ENCODE results near the gene RTN1. TPM values are rescaled to one million over a fixed set of nuclear protein-coding genes. Genes with fewer than 3 reads are reported as not detected.

Gene RTN1
- total and polyA plus RNA-seq, 2 experiments from 2014 or later: 1.1 TPM

DNA sequence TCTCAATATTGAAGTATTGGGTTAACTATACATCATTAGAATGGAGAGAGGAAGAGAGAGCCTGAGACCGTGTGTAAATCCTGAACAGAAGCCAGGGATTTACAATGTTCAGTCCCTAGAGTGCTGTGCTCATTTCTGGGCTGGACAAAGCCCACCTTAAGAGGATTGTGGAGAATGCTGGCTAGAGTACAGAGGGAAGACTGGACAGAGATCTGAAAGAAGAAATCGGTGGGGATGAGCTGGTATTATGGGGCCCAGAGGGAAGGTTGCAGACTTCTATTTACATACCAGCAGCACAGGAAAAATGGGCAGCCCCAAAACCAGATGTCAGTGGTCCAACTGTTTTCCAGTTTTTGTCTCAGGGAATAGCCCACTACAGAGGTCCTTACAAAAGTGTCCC is 42.3 kb downstream of the RTN1 start:
- DNase-seq (ENCODE audit: low spot score): no peak
- H3K9me2 ChIP-seq (replicated peaks; ENCODE audit: insufficient read depth): no peaks in the 10 kb centered on the region

DNA sequence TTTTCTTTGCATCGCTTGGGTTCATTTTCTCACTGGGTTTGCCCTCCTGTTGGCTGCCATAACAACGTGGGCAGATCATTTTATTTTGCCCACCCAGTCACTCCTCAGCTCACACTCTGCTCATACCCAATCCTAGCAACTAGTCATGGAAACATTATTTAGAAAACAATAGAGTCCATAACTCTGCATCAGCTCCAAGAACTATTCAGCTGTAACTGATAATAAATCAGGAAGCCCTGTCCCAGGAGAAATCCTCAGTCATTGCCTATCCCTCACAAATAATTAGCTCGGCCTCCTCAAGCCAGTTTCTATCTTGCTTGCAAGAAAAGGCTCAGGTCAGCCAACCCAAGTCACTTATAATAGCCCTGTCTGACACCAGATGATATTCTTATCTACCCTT is 43.2 kb downstream of the RTN1 start:
- Histone ChIP-seq H3K9me3 (ENCODE audit: low read depth) (no peaks in the 10 kb centered on the region), H3K4me3 (no peak overlapping the region), H2AFZ (no peak overlapping the region), H3K4me1 (ENCODE audit: insufficient read depth) (no peaks in the 10 kb centered on the region), H3K79me2 (no peaks in the 10 kb centered on the region), H3K27me3 (no peaks in the 10 kb centered on the region), H4K20me1 (ENCODE audit: insufficient read depth, poor library complexity, severe bottlenecking) (no peaks in the 10 kb centered on the region), H3K27ac (no peak overlapping the region), H3K36me3 (replicated peaks; ENCODE audit: insufficient read depth, low read depth) (no peaks in the 10 kb centered on the region), H3K4me2 (no peak overlapping the region), H3K9me2 (replicated peaks; ENCODE audit: insufficient read depth) (no peaks in the 10 kb centered on the region)
- 80% methylated on average over 3 of the region's 3 CpGs for WGBS (ENCODE audit: low lambda C conversion rate, missing lambda C conversion rate)
- DNase-seq (ENCODE audit: low spot score): no peak
- no peak for TF ChIP-seq EZH2phosphoT487 (IDR thresholded peaks at IDR 0.05; ENCODE audit: low read depth, severe bottlenecking, unreplicated experiment)
- TF ChIP-seq EZH2 (IDR thresholded peaks at IDR 0.05; ENCODE audit: borderline replicate concordance): no peak
- TF ChIP-seq, protein P1, sequence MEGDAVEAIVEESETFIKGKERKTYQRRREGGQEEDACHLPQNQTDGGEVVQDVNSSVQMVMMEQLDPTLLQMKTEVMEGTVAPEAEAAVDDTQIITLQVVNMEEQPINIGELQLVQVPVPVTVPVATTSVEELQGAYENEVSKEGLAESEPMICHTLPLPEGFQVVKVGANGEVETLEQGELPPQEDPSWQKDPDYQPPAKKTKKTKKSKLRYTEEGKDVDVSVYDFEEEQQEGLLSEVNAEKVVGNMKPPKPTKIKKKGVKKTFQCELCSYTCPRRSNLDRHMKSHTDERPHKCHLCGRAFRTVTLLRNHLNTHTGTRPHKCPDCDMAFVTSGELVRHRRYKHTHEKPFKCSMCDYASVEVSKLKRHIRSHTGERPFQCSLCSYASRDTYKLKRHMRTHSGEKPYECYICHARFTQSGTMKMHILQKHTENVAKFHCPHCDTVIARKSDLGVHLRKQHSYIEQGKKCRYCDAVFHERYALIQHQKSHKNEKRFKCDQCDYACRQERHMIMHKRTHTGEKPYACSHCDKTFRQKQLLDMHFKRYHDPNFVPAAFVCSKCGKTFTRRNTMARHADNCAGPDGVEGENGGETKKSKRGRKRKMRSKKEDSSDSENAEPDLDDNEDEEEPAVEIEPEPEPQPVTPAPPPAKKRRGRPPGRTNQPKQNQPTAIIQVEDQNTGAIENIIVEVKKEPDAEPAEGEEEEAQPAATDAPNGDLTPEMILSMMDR (IDR thresholded peaks at IDR 0.05; ENCODE audit: poor library complexity): no peak

More for the DNA sequence above, 42.3 kb downstream of the RTN1 start:
- Histone ChIP-seq H3K4me1 (ENCODE audit: insufficient read depth) (no peaks in the 10 kb centered on the region), H2AFZ (no peak overlapping the region), H3K27me3 (no peaks in the 10 kb centered on the region), H3K27ac (no peak overlapping the region), H3K36me3 (replicated peaks; ENCODE audit: insufficient read depth, low read depth) (no peaks in the 10 kb centered on the region), H3K4me2 (no peak overlapping the region), H3K79me2 (no peaks in the 10 kb centered on the region), H4K20me1 (ENCODE audit: insufficient read depth, poor library complexity, severe bottlenecking) (no peaks in the 10 kb centered on the region), H3K4me3 (no peak overlapping the region), H3K9me3 (ENCODE audit: low read depth) (no peaks in the 10 kb centered on the region)
- TF ChIP-seq EZH2 (IDR thresholded peaks at IDR 0.05; ENCODE audit: borderline replicate concordance): no peak
- TF ChIP-seq, protein P1 (IDR thresholded peaks at IDR 0.05; ENCODE audit: poor library complexity): no peak
- no peak for TF ChIP-seq EZH2phosphoT487 (IDR thresholded peaks at IDR 0.05; ENCODE audit: low read depth, severe bottlenecking, unreplicated experiment)
- WGBS (ENCODE audit: low lambda C conversion rate, missing lambda C conversion rate): 66% methylated on average over 2 of the region's 2 CpGs

DNA sequence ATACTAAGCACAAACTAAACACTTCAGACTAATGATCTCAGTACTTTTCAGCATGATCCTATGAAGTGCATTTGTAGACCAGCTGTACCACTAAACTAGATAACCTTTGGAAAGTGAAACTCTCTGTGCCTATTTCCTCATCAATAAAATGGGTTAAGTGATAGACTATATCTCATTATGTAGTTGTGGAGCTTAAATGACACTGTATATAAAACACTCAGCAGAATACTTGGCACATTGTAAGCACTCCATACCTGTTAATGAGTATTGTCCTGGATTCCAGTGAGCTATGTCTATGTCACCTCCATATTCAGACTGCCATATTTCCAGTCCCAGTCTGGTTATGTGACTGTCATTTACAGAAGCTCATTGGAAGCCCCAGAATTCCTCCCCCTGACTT is 44.4 kb downstream of the RTN1 start:
- no peaks in the 10 kb centered on the region for H4K20me1 ChIP-seq (ENCODE audit: insufficient read depth, poor library complexity, severe bottlenecking)
- DNase-seq (ENCODE audit: low spot score): no peak
- H3K79me2 ChIP-seq: no peaks in the 10 kb centered on the region
- TF ChIP-seq, protein P1 (IDR thresholded peaks at IDR 0.05; ENCODE audit: poor library complexity): no peak
- no peak for TF ChIP-seq EZH2 (IDR thresholded peaks at IDR 0.05; ENCODE audit: borderline replicate concordance)
- TF ChIP-seq EZH2phosphoT487 (IDR thresholded peaks at IDR 0.05; ENCODE audit: low read depth, severe bottlenecking, unreplicated experiment): no peak
- no peaks in the 10 kb centered on the region for H3K9me2 ChIP-seq (replicated peaks; ENCODE audit: insufficient read depth)
- H3K4me2 ChIP-seq: no peak overlapping the region
- no peak overlapping the region for H3K4me3 ChIP-seq
- no peaks in the 10 kb centered on the region for H3K27me3 ChIP-seq
- no peaks in the 10 kb centered on the region for H3K36me3 ChIP-seq (replicated peaks; ENCODE audit: insufficient read depth, low read depth)
- H3K4me1 ChIP-seq (ENCODE audit: insufficient read depth): no peaks in the 10 kb centered on the region
- H3K27ac ChIP-seq: no peak overlapping the region
- no peak overlapping the region for H2AFZ ChIP-seq
- no peaks in the 10 kb centered on the region for H3K9me3 ChIP-seq (ENCODE audit: low read depth)

DNA sequence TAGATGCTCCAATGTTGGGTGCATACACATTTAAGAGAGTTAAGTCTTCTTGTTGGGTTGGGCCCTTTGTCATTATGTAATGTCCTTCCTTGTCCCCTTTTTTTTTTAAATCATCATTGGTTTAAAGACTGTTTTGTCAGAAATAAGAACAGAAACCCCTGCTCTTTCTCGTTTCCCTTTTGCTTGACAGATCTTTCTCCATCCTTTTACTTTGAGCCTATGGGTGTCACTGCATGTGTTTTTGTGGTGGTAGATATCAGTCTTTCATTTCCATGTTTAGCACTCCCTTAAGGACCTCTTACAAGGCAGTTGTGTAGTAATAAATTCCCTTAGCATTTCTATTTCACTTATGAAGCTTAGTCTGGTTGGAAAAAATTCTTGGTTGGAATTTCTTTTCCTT is 47.4 kb downstream of the RTN1 start:
- TF ChIP-seq EZH2 (IDR thresholded peaks at IDR 0.05; ENCODE audit: borderline replicate concordance) (no peak), EZH2phosphoT487 (IDR thresholded peaks at IDR 0.05; ENCODE audit: low read depth, severe bottlenecking, unreplicated experiment) (no peak)
- TF ChIP-seq, protein P1 (IDR thresholded peaks at IDR 0.05; ENCODE audit: poor library complexity): no peak
- Histone ChIP-seq H3K27ac (no peak overlapping the region), H3K36me3 (replicated peaks; ENCODE audit: insufficient read depth, low read depth) (no peaks in the 10 kb centered on the region), H2AFZ (no peak overlapping the region), H3K4me1 (ENCODE audit: insufficient read depth) (no peaks in the 10 kb centered on the region), H3K4me2 (no peak overlapping the region), H4K20me1 (ENCODE audit: insufficient read depth, poor library complexity, severe bottlenecking) (no peaks in the 10 kb centered on the region), H3K79me2 (no peaks in the 10 kb centered on the region), H3K9me3 (ENCODE audit: low read depth) (no peaks in the 10 kb centered on the region), H3K9me2 (replicated peaks; ENCODE audit: insufficient read depth) (no peaks in the 10 kb centered on the region), H3K27me3 (no peaks in the 10 kb centered on the region), H3K4me3 (no peak overlapping the region)
- 88% methylated on average over 1 of the region's 1 CpG for WGBS (ENCODE audit: low lambda C conversion rate, missing lambda C conversion rate)
- DNase-seq (ENCODE audit: low spot score): no peak
